ENCODE measurements around the gene KIR3DL1. TPM values are rescaled to one million over a fixed set of nuclear protein-coding genes. Genes with fewer than 3 reads are reported as not detected.
"Not testable (repeated sequence)": the region's sequence is repeated elsewhere in the genome, so short reads cannot be mapped to it uniquely, and the experiment has no call there.

Gene KIR3DL1
- total and polyA plus RNA-seq, 10 donors, result 0.07 to 6.3 (median 0.79) TPM; not detected in 1

- intact Hi-C loops (cut with DNase I; ENCODE audit: low total_unique reads), result no loop called here
- Histone ChIP-seq H3K4me3 (no peak overlapping the region), H3K9me3 (peaks cover 0 to 8% (median 0%) of the 10 kb centered on the region in 8 donors), H3K36me3 (no peaks in the 10 kb centered on the region), H3K4me1 (peaks cover 0 to 6% (median 0%) of the 10 kb centered on the region in 6 donors), H3K27ac (peak overlapping the region in 1 of 8 donors; percentile 14), H3K27me3 (replicated peaks in 1 of 7) (peaks cover 0 to 4% (median 0%) of the 10 kb centered on the region in 7 donors)
- DNase-seq, result no peak
- WGBS, 5 donors, result 33 to 88% (median 69%) methylated on average over 1 to 2 of the region's 2 CpGs
- TF ChIP-seq POLR2A (IDR thresholded peaks at IDR 0.05) (no peak), CTCF (IDR thresholded peaks at IDR 0.05 in 8 of 11, conservative IDR thresholded peaks at IDR 0.05 in 3 of 11) (no peak), POLR2AphosphoS5 (IDR thresholded peaks at IDR 0.05) (no peak)
Measured at GRCh38 chr19:54850930-54851329, 34.7 kb downstream of the KIR3DL1 start.

- TF ChIP-seq POLR2A (IDR thresholded peaks at IDR 0.05), result no peak
- TF ChIP-seq POLR2AphosphoS5 (IDR thresholded peaks at IDR 0.05), result no peak
- no peak for TF ChIP-seq CTCF (IDR thresholded peaks at IDR 0.05 in 8 of 11, conservative IDR thresholded peaks at IDR 0.05 in 3 of 11)
- Histone ChIP-seq H3K9me3 (peaks cover 0 to 4% (median 0%) of the 10 kb centered on the region in 8 donors), H3K27ac (peak overlapping the region in 1 of 8 donors; percentile 14), H3K4me1 (peaks cover 0 to 6% (median 0%) of the 10 kb centered on the region in 6 donors), H3K27me3 (replicated peaks in 1 of 7) (peaks cover 0 to 4% (median 0%) of the 10 kb centered on the region in 7 donors), H3K4me3 (no peak overlapping the region), H3K36me3 (no peaks in the 10 kb centered on the region)
- WGBS, 5 donors, result 45 to 86% (median 47%) methylated on average over 7 of the region's 7 CpGs
- DNase-seq, result no peak
- intact Hi-C loops (cut with DNase I; ENCODE audit: low total_unique reads), result no loop called here
Measured at GRCh38 chr19:54851353-54851752, 35.1 kb downstream of the KIR3DL1 start.

DNA sequence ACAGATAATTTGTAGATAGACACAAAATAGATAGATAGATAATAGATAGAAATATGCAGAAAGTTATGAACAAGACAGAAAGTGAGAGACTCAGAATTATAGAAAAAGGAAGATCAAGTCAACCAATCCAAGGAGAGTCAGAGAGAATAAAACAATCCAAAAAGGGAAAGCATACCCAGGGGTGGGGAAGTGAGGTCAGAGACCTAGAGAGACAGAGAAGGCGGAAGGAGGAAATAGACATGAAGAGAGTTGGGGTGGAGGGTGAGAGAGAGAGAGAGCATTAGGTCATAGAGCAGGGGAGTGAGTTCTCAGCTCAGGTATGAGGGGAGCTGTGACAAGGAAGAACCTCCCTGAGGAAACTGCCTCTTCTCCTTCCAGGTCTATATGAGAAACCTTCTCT, 39.0 kb downstream of the KIR3DL1 start:
- H3K4me3 ChIP-seq; H3K4me1 ChIP-seq; H3K36me3 ChIP-seq; intact Hi-C loops (cut with DNase I; ENCODE audit: low total_unique reads); H3K9me3 ChIP-seq; DNase-seq: not testable (repeated sequence)
- H3K27me3 ChIP-seq (replicated peaks in 1 of 7), result peaks cover 0 to 10% (median 0%) of the 10 kb centered on the region in 7 donors
- WGBS, 5 donors, result 21 to 50% (median 35%) methylated on average over 1 of the region's 1 CpG
- peak overlapping the region in 1 of 8 donors; percentile 46 for H3K27ac ChIP-seq

- intact Hi-C loops (cut with DNase I; ENCODE audit: low total_unique reads); H3K4me3 ChIP-seq; H3K4me1 ChIP-seq; H3K36me3 ChIP-seq; H3K9me3 ChIP-seq; DNase-seq: not testable (repeated sequence)
- Histone ChIP-seq H3K27me3 (replicated peaks in 1 of 7) (peaks cover 0 to 11% (median 0%) of the 10 kb centered on the region in 7 donors), H3K27ac (peak overlapping the region in 2 of 8 donors; percentile 21 to 63)
- WGBS, 5 donors, result 73 to 91% (median 85%) methylated on average over 3 of the region's 3 CpGs
Measured at GRCh38 chr19:54858476-54858875, 42.2 kb downstream of the KIR3DL1 start.

DNA sequence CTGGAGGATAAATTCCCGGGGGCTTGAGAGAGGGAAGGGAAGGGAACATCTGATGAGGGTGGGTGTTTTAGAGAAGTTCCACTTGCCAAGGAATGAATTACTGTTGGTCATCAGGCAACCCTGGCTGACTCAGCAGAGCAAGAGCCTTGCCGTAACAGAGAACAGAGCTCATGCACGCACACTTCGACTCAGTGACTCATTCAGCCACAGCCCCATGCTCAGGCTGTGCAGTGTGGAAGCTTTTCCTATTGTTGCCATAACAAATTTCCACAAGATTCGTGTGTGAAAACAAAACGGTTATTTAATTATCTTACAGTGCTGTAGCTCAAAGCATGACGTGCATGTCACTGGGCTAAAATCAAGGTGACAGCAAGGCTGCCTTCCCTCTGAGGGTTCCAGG, 43.2 kb downstream of the KIR3DL1 start:
- DNase-seq; H3K36me3 ChIP-seq; H3K4me3 ChIP-seq; H3K4me1 ChIP-seq; H3K9me3 ChIP-seq; intact Hi-C loops (cut with DNase I; ENCODE audit: low total_unique reads): not testable (repeated sequence)
- H3K27ac ChIP-seq, result peak overlapping the region in 4 of 8 donors; percentile 21 to 63 (median 48)
- WGBS, 5 donors, result 49 to 74% (median 55%) methylated on average over 7 of the region's 7 CpGs
- TF ChIP-seq POLR2AphosphoS5 (IDR thresholded peaks at IDR 0.05), result peak in 1 of 3 donors; percentile 16
- peaks cover 0 to 11% (median 0%) of the 10 kb centered on the region in 7 donors for H3K27me3 ChIP-seq (replicated peaks in 1 of 7)

- H3K4me1 ChIP-seq; H3K27ac ChIP-seq; DNase-seq; intact Hi-C loops (cut with DNase I; ENCODE audit: low total_unique reads); H3K36me3 ChIP-seq; H3K9me3 ChIP-seq; H3K4me3 ChIP-seq: not testable (repeated sequence)
- 88 to 100% (median 100%) methylated on average over 1 to 2 of the region's 3 CpGs; no CpG with 5 or more reads in 2 of the 5 donors for WGBS, 5 donors
- peaks cover 0 to 26% (median 0%) of the 10 kb centered on the region in 7 donors for H3K27me3 ChIP-seq (replicated peaks in 1 of 7)
Measured at GRCh38 chr19:54863459-54863858, 47.2 kb downstream of the KIR3DL1 start.
